Neuron (in vitro differentiated cells): Measurements from ENCODE around the gene CCDC88C.

ENCODE experiments used
- H2AFZ ChIP-seq: one replicate; pipeline ENCODE4 v1.6.1; 2013; ENCODE audit warnings: low read depth, mild to moderate bottlenecking, inconsistent platforms, low read length, moderate library complexity
- H3K27me3 ChIP-seq: one replicate; pipeline ENCODE4 v1.6.1; 2013; ENCODE audit warnings: low read length; ENCODE audit not compliant: insufficient read depth
- H3K36me3 ChIP-seq: one replicate; pipeline ENCODE4 v1.6.1; 2013; ENCODE audit warnings: low read length; ENCODE audit not compliant: insufficient read depth
- H3K4me1 ChIP-seq: one replicate; pipeline ENCODE4 v1.6.1; 2013; ENCODE audit warnings: low read length; ENCODE audit not compliant: insufficient read depth
- H3K4me3 ChIP-seq: 2 replicates; pipeline ENCODE4 v1.5.1; 2013; ENCODE audit warnings: mild to moderate bottlenecking, low read length, moderate library complexity
- H3K9me3 ChIP-seq: one replicate; pipeline ENCODE4 v1.6.1; 2013; ENCODE audit warnings: low read length

CCDC88C gene

DNA sequence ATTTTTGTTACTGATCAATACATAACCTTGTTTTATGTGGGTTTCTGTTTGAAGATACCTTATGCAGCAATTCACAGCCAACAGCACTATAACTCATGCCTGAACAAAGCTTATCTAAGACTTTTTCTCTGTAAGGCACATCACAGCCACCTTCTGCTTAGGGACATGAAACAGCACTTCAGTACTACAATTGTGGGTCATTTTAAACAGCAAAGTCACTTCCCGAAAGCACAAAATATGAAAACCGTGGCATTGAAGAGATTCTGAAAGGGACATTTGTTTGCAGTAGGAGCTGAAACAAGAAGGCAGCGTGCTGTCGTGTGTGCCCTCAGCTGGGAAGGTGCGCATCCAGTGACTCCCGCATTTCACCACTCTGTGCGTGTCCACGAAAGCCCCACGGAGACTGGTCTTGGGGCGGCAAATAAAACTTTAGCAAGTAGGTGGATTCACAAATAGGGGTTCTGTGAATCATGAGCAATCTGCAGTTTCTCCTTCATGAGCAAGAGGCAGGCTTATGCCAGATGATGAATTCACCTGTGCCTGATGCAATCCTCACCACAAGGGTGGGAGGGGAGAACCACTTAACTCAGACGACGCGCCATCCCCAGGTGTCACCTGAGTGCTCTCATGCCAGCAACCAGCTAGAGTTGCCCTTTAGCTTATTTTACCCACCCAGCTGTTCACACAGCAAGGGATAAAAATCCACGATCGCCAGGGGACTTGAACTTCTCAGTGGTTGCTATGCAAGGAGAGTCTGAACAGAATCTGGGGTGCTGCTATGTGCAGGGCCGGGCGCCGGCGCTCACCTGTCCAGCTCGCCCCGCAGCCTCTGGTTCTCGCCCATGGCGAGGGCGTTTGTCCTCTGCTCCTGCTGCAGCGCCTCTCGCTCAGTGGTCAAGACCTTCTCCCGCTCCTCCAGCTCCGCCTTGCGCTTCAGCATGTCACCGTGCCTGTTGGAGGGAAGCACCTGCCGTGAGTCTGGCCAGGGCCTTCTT lies 118.2 kb downstream of the CCDC88C start:
- peaks cover 73% of the 10 kb centered on the region for H3K36me3 ChIP-seq
- no peaks in the 10 kb centered on the region for H3K27me3 ChIP-seq
- no peak overlapping the region for H2AFZ ChIP-seq
- H3K4me3 ChIP-seq: no peak overlapping the region
- H3K4me1 ChIP-seq: no peaks in the 10 kb centered on the region
- no peaks in the 10 kb centered on the region for H3K9me3 ChIP-seq

DNA sequence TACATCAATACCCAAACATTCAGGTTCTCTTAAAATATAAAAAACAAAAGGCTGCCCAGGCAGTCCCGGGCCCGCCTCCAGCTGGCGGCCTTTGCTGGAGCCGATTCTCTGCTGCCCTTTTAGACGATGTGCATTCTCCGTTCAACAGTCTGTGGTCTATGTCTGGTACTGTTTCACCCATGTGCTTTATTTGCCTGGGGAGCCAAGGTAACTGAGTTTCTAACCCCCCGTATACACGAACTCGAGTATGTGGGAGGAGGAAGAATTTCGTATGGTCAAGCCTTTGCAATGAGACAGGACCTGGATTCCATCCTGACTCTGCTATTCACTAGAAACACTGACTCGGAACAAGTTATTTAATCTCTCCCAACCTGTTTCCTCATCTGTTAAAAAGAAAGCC lies 119.0 kb downstream of the CCDC88C start:
- no peak overlapping the region for H3K4me3 ChIP-seq
- H3K36me3 ChIP-seq: peaks cover 76% of the 10 kb centered on the region
- H3K9me3 ChIP-seq: no peaks in the 10 kb centered on the region
- no peaks in the 10 kb centered on the region for H3K4me1 ChIP-seq
- H2AFZ ChIP-seq: no peak overlapping the region
- no peaks in the 10 kb centered on the region for H3K27me3 ChIP-seq

DNA sequence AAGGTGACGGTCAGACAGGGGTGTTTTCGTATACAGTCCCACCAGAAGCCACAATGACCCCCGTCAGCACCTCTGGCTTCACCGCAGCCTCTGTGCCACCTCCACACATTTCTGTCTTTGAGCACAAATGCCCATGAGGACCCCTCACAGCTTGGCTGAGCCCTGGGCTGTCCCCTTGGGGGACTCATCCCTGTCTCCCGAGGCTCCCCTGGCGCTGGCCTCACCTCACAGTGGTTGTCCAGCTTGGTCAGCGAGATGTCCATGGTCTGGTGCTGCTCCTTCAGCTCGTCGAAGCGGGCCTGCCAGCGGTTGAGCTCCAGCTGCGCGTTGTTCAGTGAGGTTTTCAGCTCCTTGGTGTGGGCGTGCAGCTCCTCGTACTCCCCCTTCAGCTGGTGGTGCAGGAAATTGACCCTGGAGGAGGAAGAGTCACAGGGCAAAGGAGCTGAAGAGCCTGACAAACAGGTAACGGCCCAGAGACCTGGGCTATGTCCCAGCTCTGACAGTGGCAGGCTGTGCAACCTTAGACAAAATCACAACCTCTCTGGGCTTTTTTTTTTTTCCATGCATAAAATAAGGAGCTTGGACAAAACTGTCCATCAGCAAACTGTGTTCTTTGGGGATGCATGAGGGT lies 120.4 kb downstream of the CCDC88C start:
- Histone ChIP-seq H3K4me3 (no peak overlapping the region), H3K9me3 (no peaks in the 10 kb centered on the region), H3K36me3 (peaks cover 86% of the 10 kb centered on the region), H2AFZ (no peak overlapping the region), H3K4me1 (no peaks in the 10 kb centered on the region), H3K27me3 (no peaks in the 10 kb centered on the region)

DNA sequence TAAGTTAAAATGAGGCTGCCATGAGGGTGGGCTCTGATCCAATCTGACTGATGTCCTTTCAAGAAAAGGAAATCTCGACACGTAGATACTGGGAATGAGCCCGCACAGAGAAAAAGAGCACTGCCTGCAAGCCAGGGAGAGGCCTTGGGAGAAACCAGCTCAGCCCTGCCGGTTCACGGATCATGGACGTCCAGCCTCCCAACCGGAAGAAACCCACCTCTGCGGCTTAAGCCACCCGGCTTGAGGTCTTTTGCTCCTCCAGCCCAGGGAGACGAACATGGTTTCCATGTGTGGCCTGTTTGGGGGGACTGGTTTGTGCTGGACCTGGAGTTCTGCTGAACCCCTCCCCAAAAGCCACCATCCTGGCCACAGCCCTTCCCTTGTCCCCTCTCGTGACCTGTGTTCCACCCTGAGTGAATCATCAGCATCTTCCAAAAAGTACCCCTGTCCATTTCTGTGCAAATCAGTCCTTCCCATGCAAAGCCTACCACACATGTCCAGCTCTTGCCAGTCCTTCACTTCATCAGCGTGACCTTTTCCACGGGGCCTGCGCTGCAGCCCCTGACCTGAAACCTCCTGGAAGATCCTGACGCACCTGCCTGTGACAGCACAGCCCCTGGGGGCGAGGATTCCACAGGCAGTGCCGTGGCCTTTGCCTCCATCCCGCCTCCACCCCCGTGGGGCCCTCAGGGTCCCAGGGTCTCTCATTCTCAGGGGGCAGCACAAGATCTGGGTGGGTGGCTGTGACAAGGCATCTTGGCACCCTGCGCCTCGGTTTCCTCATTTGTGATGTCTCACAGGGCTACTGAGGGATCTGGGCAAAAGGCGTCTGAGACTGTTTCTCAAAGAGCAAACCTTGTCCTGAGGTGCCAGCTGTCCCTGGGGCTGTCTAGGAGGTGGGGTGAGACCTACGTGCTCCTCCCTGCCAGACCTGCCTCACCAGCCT lies 121.5 kb downstream of the CCDC88C start:
- Histone ChIP-seq H3K4me3 (no peak overlapping the region), H3K36me3 (peaks cover 87% of the 10 kb centered on the region), H3K9me3 (no peaks in the 10 kb centered on the region), H3K27me3 (no peaks in the 10 kb centered on the region), H2AFZ (no peak overlapping the region), H3K4me1 (no peaks in the 10 kb centered on the region)

DNA sequence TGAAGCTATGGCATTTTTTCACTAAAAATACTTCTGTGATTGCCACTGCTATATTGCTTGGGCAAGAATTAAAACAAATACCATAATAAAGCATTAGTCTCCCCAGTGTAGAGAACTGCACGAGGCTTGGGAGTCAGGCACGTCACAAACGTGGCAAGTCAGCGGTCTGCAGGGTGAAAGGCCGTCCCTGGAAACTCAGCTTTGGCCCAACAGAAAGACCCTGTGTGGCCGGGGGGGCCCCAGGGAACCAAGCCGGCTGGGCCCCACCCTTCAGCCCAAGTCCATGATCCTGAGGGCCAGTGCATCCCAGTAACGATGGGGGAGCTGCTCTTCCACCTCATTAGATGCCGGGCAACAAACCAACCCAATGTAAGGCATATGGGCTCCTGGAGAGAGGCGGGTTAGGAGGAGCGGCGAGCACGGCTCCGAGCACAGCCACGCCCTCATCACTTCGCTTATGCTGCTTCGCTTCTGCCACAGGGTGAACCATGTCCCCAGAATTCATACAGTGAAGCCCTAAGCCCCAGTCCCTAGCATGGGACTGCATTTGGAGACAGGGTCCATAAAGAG lies 122.3 kb downstream of the CCDC88C start:
- H3K27me3 ChIP-seq: no peaks in the 10 kb centered on the region
- no peak overlapping the region for H2AFZ ChIP-seq
- H3K4me1 ChIP-seq: no peaks in the 10 kb centered on the region
- H3K4me3 ChIP-seq: no peak overlapping the region
- H3K36me3 ChIP-seq: peaks cover 86% of the 10 kb centered on the region
- H3K9me3 ChIP-seq: no peaks in the 10 kb centered on the region

DNA sequence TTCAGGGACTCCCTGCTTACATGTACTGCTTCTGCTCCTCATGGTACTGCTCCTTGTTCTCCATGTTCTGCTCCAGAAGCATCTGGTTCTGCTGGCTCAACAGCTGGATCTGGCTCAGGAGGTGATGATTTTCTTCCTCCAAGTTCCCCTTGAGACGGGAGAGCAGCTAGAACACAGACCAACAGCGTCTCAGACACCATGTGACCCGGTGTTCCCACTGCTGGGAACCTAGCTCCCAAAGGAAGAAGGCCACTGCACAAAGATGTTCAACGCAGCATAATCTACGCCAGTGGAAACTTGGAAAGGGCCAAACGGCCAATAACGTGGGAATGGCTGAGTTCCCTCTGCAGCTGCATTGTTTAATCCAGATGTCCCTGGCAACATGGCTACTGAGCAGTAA lies 123.5 kb downstream of the CCDC88C start:
- Histone ChIP-seq H3K4me1 (no peaks in the 10 kb centered on the region), H3K36me3 (peaks cover 86% of the 10 kb centered on the region), H3K27me3 (no peaks in the 10 kb centered on the region), H2AFZ (no peak overlapping the region), H3K4me3 (no peak overlapping the region), H3K9me3 (no peaks in the 10 kb centered on the region)

DNA sequence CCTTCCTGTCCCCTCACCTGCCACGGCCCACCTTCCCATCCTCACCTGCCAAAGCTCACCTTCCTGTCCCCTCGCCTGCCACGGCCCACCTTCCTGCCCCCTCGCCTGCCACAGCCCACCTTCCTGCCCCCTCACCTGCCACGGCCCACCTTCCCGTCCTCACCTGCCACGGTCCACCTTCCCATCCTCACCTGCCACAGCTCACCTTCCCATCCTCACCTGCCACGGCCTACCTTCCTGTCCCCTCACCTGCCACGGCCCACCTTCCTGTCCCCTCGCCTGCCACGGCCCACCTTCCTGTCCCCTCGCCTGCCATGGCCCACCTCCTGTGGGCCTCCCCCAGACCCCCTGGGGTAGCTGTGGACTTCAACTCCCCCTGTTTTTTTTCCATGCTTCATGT lies 124.3 kb downstream of the CCDC88C start:
- Histone ChIP-seq H3K4me3 (no peak overlapping the region), H3K36me3 (peaks cover 82% of the 10 kb centered on the region), H3K9me3 (no peaks in the 10 kb centered on the region), H3K27me3 (no peaks in the 10 kb centered on the region), H3K4me1 (no peaks in the 10 kb centered on the region), H2AFZ (no peak overlapping the region)

DNA sequence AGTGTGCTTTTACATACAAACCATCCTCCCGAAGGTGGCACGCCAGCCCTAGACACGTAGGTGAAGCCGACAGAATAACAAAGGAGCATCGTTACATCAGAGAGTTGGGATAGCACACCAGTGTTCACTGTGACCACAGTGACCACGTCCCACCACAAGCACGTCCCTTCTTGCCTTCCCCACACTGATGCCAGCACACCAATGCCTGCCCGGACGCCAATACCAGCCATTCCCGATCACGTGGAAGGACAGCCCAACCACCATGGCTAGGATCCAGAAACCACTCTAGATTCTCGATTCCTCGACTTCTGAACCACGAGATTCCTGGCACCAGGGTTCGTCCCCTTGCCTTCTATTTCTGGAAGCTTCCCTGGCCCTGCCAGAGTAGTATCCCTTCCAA lies 125.1 kb downstream of the CCDC88C start:
- H3K36me3 ChIP-seq: peaks cover 84% of the 10 kb centered on the region
- H2AFZ ChIP-seq: no peak overlapping the region
- no peaks in the 10 kb centered on the region for H3K27me3 ChIP-seq
- no peaks in the 10 kb centered on the region for H3K4me1 ChIP-seq
- H3K4me3 ChIP-seq: no peak overlapping the region
- H3K9me3 ChIP-seq: no peaks in the 10 kb centered on the region

DNA sequence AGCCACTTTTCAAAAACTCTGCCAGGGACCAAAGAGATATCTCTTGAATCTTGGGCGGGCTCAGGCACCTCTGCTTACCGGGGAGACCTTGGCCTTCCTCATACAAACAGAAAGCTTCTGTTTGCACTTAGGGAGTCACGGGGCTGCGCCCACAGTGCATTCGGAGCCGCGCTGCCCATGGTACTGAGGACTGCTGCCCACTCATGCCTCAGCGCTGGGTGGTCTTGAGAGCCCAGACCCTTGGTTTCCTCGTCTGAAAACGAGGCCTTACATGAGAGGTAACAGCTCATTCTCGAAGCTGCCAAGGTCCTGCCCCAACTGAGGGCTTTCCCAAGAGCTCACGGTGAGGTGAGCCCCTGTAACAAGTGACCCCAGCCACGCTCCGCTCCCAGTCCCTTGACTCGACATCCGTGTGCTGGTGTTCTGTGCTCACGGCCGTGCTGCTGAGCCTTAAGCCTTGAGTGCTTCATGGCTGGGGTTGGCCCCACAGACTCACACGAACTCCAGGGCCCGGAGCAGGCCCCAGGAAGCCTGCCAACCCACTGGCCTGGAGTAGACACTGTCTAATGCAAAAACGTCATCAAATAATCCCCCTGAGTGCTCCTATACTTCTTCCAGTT lies 125.7 kb downstream of the CCDC88C start:
- Histone ChIP-seq H3K4me1 (no peaks in the 10 kb centered on the region), H3K27me3 (no peaks in the 10 kb centered on the region), H3K9me3 (no peaks in the 10 kb centered on the region), H3K36me3 (peaks cover 78% of the 10 kb centered on the region), H2AFZ (no peak overlapping the region), H3K4me3 (no peak overlapping the region)

DNA sequence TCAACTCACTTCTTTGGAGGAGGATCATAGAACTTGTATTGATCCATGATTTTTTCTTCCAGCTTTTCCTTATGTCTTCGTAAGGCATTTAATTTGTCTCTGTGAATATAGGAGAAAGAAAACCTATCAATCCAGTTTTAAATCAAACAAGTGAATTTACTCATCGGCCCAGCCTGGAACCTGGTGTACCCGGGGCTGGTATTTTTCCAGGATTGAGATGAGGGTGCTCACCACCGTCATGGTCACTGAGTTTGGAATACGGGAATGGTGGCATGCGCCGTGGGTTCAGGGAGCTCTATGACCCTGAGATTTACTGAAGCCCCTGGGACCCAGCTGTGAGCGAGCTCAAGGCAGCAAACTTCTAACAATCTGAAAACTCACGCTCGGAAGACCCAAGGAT lies 126.6 kb downstream of the CCDC88C start:
- H3K36me3 ChIP-seq: peaks cover 71% of the 10 kb centered on the region
- H3K9me3 ChIP-seq: no peaks in the 10 kb centered on the region
- H3K4me3 ChIP-seq: no peak overlapping the region
- H2AFZ ChIP-seq: no peak overlapping the region
- no peaks in the 10 kb centered on the region for H3K4me1 ChIP-seq
- H3K27me3 ChIP-seq: no peaks in the 10 kb centered on the region

DNA sequence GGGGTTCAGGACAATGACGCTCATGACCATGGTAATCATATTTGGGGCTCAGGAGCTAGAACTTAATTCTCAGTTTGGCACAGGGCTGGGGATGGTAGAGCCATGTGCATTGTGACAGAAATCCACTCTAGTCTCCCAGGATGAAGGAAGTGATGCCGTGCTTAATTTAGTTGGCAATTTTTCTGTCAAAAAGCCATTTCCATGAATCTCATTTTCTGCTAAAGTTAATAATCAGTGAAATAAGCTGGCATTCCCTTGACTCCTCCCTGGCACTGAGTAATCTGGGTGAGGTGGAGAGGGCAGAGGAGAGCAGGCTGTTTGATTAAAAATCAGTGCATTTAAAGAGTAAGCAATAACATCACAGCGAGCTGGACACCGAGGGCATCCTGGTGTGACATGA lies 128.2 kb downstream of the CCDC88C start:
- no peaks in the 10 kb centered on the region for H3K27me3 ChIP-seq
- H3K9me3 ChIP-seq: no peaks in the 10 kb centered on the region
- H3K4me1 ChIP-seq: no peaks in the 10 kb centered on the region
- no peak overlapping the region for H3K4me3 ChIP-seq
- peaks cover 76% of the 10 kb centered on the region for H3K36me3 ChIP-seq
- H2AFZ ChIP-seq: no peak overlapping the region

DNA sequence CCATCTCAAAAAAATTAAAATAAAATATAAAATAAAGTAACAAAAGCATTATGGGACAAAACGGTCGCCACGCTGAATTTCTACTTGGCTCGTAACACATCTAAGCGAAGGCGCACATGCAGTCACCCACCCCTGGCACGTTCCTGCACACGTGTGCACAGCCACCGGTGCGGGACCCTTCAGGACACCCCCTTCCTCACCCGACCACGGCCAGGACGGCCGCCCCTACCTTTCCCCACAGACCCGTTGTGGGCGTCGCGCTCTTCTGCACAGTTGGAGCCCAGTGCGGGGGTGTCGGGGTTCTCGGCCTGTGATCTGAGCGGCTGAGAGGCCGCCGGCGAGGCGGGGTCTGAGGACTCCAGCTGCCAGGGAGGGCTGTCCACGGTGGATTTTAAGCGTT lies 128.7 kb downstream of the CCDC88C start:
- H2AFZ ChIP-seq: no peak overlapping the region
- no peaks in the 10 kb centered on the region for H3K27me3 ChIP-seq
- H3K4me1 ChIP-seq: no peaks in the 10 kb centered on the region
- no peak overlapping the region for H3K4me3 ChIP-seq
- H3K36me3 ChIP-seq: peaks cover 73% of the 10 kb centered on the region
- H3K9me3 ChIP-seq: no peaks in the 10 kb centered on the region
